Measurements from ENCODE around the gene PIK3CA. TPM values are rescaled to one million over a fixed set of nuclear protein-coding genes. Genes with fewer than 3 reads are reported as not detected.

PIK3CA gene
- total RNA-seq, 2 donors from 2014 or later: 19.2 to 25.6 TPM

DNA sequence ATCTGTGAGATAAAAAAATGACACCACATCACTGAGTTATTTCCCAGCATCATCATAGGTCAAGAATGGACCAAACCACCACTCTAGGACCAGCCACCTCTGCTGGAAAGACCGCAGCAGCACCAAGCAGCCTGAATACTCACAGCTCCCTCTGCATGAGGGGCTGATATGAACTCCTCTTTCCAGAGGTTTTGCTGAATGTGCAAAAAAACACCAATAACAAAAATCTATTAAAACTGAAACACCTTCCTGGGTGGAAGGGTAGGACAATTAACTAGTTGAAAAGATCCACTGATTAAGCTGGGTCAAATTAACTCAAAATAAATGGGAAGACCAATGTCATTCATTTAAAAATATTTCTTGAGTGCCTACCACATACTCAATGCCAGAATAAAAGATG lies 131.7 kb downstream of the PIK3CA start:
- Mint-ChIP-seq H3K9me3 (no peaks in the 10 kb centered on the region), H3K4me3 (no peak overlapping the region), H3K27me3 (ENCODE audit: low read depth) (peaks cover 7% of the 10 kb centered on the region), H3K36me3 (ENCODE audit: insufficient read depth in 2 of 2) (no peaks in the 10 kb centered on the region), H3K27ac (no peak overlapping the region), H3K4me1 (ENCODE audit: low read depth) (no peaks in the 10 kb centered on the region)
- DNase-seq (no peak), ATAC-seq (replicated peaks in 1 of 2) (no peak)

DNA sequence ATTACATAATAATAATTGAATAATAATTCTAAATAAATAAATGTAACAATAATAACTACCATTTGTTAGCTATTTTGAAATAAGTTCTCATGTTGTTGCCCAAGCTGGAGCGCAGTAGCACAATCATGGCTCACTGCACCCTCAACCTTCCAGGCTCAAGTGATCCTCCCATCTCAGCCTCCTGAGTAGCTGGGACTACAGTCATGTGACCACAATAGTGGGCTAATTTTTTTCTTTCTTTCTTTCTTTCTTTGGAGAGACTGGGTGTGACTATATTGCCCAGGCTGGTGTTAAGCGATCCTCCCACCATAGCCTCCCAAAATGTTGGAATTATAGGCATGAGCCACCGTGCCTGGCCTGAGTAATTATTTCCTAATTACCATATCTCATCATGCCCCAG lies 133.7 kb downstream of the PIK3CA start:
- H3K4me3 Mint-ChIP-seq: no peak overlapping the region
- H3K27me3 Mint-ChIP-seq (ENCODE audit: low read depth): peaks cover 7% of the 10 kb centered on the region
- no peak overlapping the region for H3K27ac Mint-ChIP-seq
- no peaks in the 10 kb centered on the region for H3K36me3 Mint-ChIP-seq (ENCODE audit: insufficient read depth in 2 of 2)
- H3K4me1 Mint-ChIP-seq (ENCODE audit: low read depth): no peaks in the 10 kb centered on the region
- no peak for DNase-seq
- H3K9me3 Mint-ChIP-seq: no peaks in the 10 kb centered on the region
- no peak for ATAC-seq (replicated peaks in 1 of 2)

DNA sequence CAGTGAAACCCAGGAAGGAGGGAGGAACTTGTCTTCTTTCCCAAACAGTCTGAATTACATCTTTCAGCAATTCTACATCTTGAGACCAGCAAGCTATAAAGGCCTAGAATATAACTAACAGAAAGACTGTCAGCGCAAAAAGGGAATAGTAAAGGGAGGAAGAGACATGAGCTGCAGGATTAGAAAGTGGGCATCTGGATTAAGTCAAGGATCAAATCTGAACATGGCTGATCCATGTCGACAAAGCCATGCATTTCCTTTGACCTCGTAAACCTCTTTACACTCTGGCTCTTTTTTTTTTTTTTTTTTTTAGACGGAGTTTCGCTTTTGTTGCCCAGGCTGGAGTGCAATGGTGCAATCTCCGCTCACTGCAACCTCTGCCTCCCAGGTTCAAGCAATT lies 138.2 kb downstream of the PIK3CA start:
- H3K4me1 Mint-ChIP-seq (ENCODE audit: low read depth): no peaks in the 10 kb centered on the region
- H3K36me3 Mint-ChIP-seq (ENCODE audit: insufficient read depth in 2 of 2): no peaks in the 10 kb centered on the region
- H3K27me3 Mint-ChIP-seq (ENCODE audit: low read depth): peaks cover 11% of the 10 kb centered on the region
- H3K27ac Mint-ChIP-seq: no peak overlapping the region
- no peak overlapping the region for H3K4me3 Mint-ChIP-seq
- no peaks in the 10 kb centered on the region for H3K9me3 Mint-ChIP-seq
- DNase-seq (no peak), ATAC-seq (replicated peaks in 1 of 2) (no peak)

DNA sequence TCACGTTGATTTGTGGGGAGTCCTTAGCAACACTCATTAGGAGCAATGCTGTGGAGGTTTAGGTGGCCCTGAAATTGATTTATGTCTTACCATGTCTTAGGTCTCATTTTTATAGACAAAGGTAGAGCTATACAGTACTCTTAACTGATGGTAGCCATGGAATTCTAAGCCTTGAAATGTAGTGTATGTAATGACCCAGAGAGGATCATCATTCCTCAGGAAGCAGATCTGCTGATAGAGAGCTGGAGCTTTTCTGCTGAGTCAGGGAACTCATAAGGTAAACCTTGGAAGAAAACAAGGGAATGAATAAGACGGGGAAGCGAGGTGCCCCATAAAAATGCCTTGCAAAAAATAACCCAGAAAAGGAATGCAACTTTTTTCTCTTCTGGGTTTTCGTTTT lies 140.7 kb downstream of the PIK3CA start:
- H3K9me3 Mint-ChIP-seq: no peaks in the 10 kb centered on the region

DNA sequence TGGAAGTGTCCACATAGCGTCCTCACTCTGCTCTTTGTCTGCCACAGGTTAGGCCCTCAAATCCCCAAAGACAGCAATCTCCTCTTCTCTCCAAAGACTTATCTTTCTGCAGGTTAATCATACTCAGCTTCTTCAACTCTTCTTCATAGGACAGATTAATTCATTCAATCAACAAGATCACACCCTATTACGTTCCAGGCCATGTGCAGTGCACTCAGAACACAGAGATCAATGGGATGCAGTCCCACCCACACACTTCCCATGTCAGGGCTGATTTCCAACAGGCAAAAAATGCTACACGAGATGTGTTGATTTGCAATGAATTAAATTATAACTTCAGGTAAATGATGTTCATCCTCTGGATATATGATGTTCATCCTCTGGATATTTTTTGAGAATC lies 141.1 kb downstream of the PIK3CA start:
- peaks cover 17% of the 10 kb centered on the region for H3K27me3 Mint-ChIP-seq (ENCODE audit: low read depth)
- ATAC-seq (replicated peaks in 1 of 2): no peak
- H3K9me3 Mint-ChIP-seq: no peaks in the 10 kb centered on the region

More for the DNA sequence above, 140.7 kb downstream of the PIK3CA start:
- Mint-ChIP-seq H3K36me3 (ENCODE audit: insufficient read depth in 2 of 2) (no peaks in the 10 kb centered on the region), H3K4me1 (ENCODE audit: low read depth) (no peaks in the 10 kb centered on the region), H3K27ac (no peak overlapping the region), H3K4me3 (no peak overlapping the region), H3K27me3 (ENCODE audit: low read depth) (peaks cover 17% of the 10 kb centered on the region)
- no peak for ATAC-seq (replicated peaks in 1 of 2)
- no peak for DNase-seq

More for the DNA sequence above, 141.1 kb downstream of the PIK3CA start:
- H3K36me3 Mint-ChIP-seq (ENCODE audit: insufficient read depth in 2 of 2): no peaks in the 10 kb centered on the region
- no peak overlapping the region for H3K4me3 Mint-ChIP-seq
- no peak for DNase-seq
- H3K27ac Mint-ChIP-seq: no peak overlapping the region
- H3K4me1 Mint-ChIP-seq (ENCODE audit: low read depth): no peaks in the 10 kb centered on the region

Other genes with a start within 250 kb of the PIK3CA start
- 10 to 100 TPM; 24.7 to 27.2 TPM for gene ZMAT3, start 76.5 kb upstream of the PIK3CA start, total RNA-seq
- under 1 TPM; 0.46 to 0.89 TPM for gene KCNMB3, start 102.8 kb downstream of the PIK3CA start, total RNA-seq
- gene ZNF639, start 174.7 kb downstream of the PIK3CA start, total RNA-seq: 10 to 100 TPM; 36.1 to 41.0 TPM
- 10 to 100 TPM; 31.1 to 32.0 TPM for gene MFN1, start 199.4 kb downstream of the PIK3CA start, total RNA-seq